Sigmoid colon (tissue), 4 donors: ENCODE data around the gene SPRED2.

Experiments used
- EP300 ChIP-seq, 4 donors: sonication (generic); formaldehyde crosslinking; IDR thresholded peaks; one replicate each; pipeline ENCODE4 v1.6.1; 2017; ENCODE audit warnings: antibody characterized with exemption in 4 of 4
- TF ChIP-seq, protein P1 (sequence below), 4 experiments: fragments of 450-650 bp in 3 of 4; fragments of 200-600 bp in 1 of 4; IDR thresholded peaks; one replicate each; pipeline ENCODE4 v1.5.1; 2016 to 2019; ENCODE audit warnings: antibody characterized with exemption in 4 of 4, mild to moderate bottlenecking in 3 of 4, moderate library complexity in 2 of 4

DNA sequence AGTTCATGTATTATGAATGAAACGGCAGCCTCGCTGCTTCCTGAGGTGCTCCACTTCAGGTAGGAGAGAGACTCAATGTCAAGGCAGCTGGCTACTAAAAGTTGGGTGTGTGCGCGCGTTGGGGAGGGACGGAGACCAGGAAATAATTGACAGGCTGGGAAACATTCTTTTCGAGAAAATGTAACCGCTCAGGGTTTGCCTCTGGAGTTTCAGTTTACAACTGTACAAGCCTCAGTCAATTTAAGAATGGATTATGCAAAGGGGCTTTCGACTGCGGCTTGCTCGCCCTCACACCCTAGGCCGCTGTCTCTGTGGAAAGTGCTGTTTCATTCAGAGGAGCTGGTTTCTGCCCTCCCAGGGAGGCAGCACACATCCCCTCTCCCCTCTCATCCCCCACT, 4.4 kb upstream of the SPRED2 start:
- TF ChIP-seq, protein P1, sequence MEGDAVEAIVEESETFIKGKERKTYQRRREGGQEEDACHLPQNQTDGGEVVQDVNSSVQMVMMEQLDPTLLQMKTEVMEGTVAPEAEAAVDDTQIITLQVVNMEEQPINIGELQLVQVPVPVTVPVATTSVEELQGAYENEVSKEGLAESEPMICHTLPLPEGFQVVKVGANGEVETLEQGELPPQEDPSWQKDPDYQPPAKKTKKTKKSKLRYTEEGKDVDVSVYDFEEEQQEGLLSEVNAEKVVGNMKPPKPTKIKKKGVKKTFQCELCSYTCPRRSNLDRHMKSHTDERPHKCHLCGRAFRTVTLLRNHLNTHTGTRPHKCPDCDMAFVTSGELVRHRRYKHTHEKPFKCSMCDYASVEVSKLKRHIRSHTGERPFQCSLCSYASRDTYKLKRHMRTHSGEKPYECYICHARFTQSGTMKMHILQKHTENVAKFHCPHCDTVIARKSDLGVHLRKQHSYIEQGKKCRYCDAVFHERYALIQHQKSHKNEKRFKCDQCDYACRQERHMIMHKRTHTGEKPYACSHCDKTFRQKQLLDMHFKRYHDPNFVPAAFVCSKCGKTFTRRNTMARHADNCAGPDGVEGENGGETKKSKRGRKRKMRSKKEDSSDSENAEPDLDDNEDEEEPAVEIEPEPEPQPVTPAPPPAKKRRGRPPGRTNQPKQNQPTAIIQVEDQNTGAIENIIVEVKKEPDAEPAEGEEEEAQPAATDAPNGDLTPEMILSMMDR (IDR thresholded peaks at IDR 0.05), result no peak
- no peak for TF ChIP-seq EP300 (IDR thresholded peaks at IDR 0.05)
